Measurements from ENCODE around the gene COL26A1.

GRCh38 chr7:101559586-101559985 is 196.9 kb downstream of the COL26A1 start:
- TF ChIP-seq POLR2AphosphoS5 (IDR thresholded peaks at IDR 0.05; ENCODE audit: borderline replicate concordance, low read depth, low read length) (no peak), EZH2 (IDR thresholded peaks at IDR 0.05) (no peak), FOXP2 (optimal IDR thresholded peaks at IDR 0.05; ENCODE audit: control extremely low read depth, extremely low read length, insufficient read depth) (no peak)

Measured in SK-N-MC (cell line).